ENCODE data around the gene DAP.
"Not testable (repeated sequence)": the region's sequence is repeated elsewhere in the genome, so short reads cannot be mapped to it uniquely, and the experiment has no call there.

The DAP gene

GRCh38 chr5:10633271-10634049, 127.6 kb downstream of the DAP start:
- no peak for DNase-seq (ENCODE audit: low read depth in 2 of 2)

- DNase-seq (ENCODE audit: low read depth in 2 of 2) = peak in 1 of 2 donors; percentile 40
Measured at GRCh38 chr5:10632110-10632761, 128.8 kb downstream of the DAP start.

- DNase-seq (ENCODE audit: low read depth in 2 of 2) = no peak
Measured at GRCh38 chr5:10631316-10631996, 129.6 kb downstream of the DAP start.

GRCh38 chr5:10630744-10631143, 130.3 kb downstream of the DAP start:
- not testable (repeated sequence) for DNase-seq (ENCODE audit: low read depth in 2 of 2)

DNA sequence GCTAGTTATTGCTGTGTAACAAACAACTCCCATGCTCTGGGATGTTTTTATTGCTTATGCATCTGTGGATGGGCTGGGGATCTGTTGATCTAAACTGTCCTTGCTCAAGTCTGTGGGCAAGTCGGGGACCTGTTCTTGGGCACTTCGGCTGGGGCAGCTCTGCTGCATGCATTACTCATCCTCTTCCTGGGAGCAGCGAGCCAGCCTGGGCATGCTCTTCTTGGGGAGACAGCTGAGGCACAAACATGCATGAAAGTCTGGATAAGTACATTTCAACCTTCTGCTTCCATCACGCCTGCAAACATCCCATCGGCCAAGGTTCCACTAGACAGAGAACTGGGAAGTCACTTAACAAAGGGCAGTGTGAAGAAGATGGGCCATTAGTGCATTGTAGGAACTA, 130.9 kb downstream of the DAP start:
- no peak for DNase-seq (ENCODE audit: low read depth in 2 of 2)

DNA sequence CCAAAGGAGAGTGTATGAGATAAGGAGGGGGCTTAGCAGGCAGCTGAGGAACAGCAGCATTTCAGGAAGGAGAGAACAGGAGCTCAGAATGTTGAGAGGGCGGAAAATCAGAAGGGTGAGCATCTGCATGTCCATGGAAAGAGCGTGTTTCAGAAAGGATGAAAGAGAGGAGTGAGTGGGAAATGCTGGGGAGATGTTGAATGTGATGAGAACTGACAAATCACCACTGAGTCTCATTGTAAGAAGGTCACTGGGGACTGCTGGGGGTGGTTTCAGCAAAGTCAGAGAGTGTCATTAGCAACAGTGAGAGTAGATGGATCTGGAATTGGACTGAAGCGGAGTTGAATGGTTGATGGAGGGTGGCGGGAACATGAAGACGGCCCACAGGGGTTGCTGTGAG, 131.4 kb downstream of the DAP start:
- no peak for DNase-seq (ENCODE audit: low read depth in 2 of 2)
